Erythroblast (primary cell): ENCODE measurements around the gene RAD51B.

Experiments
- GATA1 ChIP-seq: IDR thresholded peaks from 2 replicates; pipeline ENCODE4 v1.6.1; 2011; ENCODE audit warnings: low read depth, mild to moderate bottlenecking, control low read depth, low read length, moderate library complexity
- POLR2A ChIP-seq: IDR thresholded peaks from 2 replicates; pipeline ENCODE4 v1.6.1; 2011; ENCODE audit warnings: mild to moderate bottlenecking, low read length

- TF ChIP-seq POLR2A (no peak), GATA1 (no peak)
Observed at GRCh38 chr14:68097727-68098126, 278.1 kb downstream of the RAD51B start.
